ENCODE measurements around the gene IFRD2. TPM values are rescaled to one million over a fixed set of nuclear protein-coding genes. Genes with fewer than 3 reads are reported as not detected.
A peak's percentile ranks its signal among the peaks of the same experiment; 100 is the strongest.

The IFRD2 gene
- total and polyA plus RNA-seq, 2 of the 13 experiments (the other 11 are each of a cell fraction or from before 2014, with no cell fraction given), result 32.8 to 96.1 TPM

DNA sequence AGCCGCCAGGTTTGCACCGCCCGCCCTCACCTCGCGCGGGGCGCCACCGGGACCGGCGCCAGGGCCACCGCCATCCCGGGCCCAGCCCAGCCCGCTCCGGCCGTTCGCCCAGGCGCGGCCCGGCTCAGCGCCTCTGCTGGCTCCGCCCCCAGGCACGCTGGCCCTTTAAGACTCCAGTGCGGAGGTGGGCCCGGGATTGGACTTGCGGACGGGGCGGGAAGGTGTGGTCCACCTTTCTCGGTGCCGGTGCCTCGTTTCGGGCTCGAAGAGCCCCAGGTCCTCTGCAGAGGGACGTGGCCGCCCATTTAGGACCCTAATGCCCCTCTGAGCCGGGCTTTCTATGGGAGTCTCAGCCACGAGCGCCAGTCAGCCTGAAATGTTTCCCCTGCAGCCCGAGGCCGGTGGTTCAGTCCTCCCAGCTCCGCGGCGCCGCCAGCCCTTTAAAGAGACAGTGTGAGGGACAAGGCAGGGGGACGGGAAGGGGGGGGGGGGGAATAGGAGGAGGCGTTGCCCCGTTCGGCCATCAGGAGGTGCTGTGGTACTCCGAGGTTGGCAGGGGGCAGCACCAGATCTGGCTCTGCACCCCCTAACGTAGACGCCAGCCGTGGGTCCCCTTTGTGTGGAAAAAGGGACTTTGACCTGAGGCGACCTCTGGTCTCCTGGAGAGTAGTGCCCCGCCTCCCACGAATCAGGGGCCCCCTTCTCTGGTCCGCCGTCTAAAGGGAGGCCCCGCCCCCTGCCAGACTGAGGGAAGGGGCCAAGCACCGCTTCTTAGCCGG is 29.3 kb upstream of the IFRD2 start (continued):
- TF ChIP-seq, protein P1, sequence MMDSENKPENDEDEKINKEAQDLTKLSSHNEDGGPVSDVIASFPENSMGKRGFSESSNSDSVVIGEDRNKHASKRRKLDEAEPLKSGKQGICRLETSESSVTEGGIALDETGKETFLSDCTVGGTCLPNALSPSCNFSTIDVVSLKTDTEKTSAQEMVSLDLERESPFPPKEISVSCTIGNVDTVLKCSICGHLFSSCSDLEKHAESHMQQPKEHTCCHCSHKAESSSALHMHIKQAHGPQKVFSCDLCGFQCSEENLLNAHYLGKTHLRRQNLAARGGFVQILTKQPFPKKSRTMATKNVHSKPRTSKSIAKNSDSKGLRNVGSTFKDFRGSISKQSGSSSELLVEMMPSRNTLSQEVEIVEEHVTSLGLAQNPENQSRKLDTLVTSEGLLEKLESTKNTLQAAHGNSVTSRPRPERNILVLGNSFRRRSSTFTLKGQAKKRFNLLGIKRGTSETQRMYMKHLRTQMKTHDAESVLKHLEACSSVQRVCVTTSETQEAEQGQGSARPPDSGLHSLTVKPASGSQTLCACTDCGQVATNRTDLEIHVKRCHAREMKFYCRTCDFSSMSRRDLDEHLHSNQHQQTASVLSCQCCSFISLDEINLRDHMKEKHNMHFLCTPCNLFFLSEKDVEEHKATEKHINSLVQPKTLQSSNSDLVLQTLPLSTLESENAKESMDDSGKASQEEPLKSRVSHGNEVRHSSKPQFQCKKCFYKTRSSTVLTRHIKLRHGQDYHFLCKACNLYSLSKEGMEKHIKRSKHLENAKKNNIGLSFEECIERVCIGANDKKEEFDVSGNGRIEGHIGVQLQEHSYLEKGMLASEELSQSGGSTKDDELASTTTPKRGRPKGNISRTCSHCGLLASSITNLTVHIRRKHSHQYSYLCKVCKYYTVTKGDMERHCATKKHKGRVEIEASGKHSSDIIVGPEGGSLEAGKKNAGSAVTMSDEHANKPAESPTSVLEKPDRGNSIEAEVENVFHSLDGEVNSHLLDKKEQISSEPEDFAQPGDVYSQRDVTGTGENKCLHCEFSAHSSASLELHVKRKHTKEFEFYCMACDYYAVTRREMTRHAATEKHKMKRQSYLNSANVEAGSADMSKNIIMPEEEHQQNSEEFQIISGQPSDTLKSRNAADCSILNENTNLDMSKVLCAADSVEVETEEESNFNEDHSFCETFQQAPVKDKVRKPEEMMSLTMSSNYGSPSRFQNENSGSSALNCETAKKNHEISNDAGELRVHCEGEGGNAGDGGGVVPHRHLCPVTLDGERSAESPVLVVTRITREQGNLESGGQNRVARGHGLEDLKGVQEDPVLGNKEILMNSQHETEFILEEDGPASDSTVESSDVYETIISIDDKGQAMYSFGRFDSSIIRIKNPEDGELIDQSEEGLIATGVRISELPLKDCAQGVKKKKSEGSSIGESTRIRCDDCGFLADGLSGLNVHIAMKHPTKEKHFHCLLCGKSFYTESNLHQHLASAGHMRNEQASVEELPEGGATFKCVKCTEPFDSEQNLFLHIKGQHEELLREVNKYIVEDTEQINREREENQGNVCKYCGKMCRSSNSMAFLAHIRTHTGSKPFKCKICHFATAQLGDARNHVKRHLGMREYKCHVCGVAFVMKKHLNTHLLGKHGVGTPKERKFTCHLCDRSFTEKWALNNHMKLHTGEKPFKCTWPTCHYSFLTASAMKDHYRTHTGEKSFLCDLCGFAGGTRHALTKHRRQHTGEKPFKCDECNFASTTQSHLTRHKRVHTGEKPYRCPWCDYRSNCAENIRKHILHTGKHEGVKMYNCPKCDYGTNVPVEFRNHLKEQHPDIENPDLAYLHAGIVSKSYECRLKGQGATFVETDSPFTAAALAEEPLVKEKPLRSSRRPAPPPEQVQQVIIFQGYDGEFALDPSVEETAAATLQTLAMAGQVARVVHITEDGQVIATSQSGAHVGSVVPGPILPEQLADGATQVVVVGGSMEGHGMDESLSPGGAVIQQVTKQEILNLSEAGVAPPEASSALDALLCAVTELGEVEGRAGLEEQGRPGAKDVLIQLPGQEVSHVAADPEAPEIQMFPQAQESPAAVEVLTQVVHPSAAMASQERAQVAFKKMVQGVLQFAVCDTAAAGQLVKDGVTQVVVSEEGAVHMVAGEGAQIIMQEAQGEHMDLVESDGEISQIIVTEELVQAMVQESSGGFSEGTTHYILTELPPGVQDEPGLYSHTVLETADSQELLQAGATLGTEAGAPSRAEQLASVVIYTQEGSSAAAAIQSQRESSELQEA (CRISPR knock-in tag; IDR thresholded peaks at IDR 0.05; ENCODE audit: not compliant biosample characterization), result no peak
- TF ChIP-seq ZNF615 (CRISPR knock-in tag; IDR thresholded peaks at IDR 0.05; ENCODE audit: borderline replicate concordance) (peak; percentile 73; the same call in 1 of the 2 replicates), TBP (CRISPR knock-in tag; IDR thresholded peaks at IDR 0.05) (no peak), TARDBP (CRISPR knock-in tag; IDR thresholded peaks at IDR 0.05) (no peak; the same call in 1 of the 2 replicates), ATF7 (IDR thresholded peaks at IDR 0.05) (peak; percentile 81), ATF7 (CRISPR knock-in tag; IDR thresholded peaks at IDR 0.05) (no peak), ONECUT2 (CRISPR knock-in tag; IDR thresholded peaks at IDR 0.05) (no peak), PRMT3 (CRISPR knock-in tag; IDR thresholded peaks at IDR 0.05; ENCODE audit: borderline replicate concordance, low read depth) (no peak), POLR2G (IDR thresholded peaks at IDR 0.05; ENCODE audit: low read depth, low read length) (peak; percentile 68), ATF1 (CRISPR knock-in tag; IDR thresholded peaks at IDR 0.05) (no peak)
- TF ChIP-seq, protein P2, sequence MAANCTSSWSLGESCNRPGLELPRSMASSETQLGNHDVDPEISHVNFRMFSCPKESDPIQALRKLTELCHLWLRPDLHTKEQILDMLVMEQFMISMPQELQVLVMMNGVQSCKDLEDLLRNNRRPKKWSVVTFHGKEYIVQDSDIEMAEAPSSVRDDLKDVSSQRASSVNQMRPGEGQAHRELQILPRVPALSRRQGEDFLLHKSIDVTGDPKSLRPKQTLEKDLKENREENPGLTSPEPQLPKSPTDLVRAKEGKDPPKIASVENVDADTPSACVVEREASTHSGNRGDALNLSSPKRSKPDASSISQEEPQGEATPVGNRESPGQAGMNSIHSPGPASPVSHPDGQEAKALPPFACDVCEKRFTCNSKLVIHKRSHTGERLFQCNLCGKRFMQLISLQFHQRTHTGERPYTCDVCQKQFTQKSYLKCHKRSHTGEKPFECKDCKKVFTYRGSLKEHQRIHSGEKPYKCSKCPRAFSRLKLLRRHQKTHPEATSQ (CRISPR knock-in tag; IDR thresholded peaks at IDR 0.05; ENCODE audit: borderline replicate concordance), result no peak
- TF ChIP-seq, protein P3, sequence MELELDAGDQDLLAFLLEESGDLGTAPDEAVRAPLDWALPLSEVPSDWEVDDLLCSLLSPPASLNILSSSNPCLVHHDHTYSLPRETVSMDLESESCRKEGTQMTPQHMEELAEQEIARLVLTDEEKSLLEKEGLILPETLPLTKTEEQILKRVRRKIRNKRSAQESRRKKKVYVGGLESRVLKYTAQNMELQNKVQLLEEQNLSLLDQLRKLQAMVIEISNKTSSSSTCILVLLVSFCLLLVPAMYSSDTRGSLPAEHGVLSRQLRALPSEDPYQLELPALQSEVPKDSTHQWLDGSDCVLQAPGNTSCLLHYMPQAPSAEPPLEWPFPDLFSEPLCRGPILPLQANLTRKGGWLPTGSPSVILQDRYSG (CRISPR knock-in tag; IDR thresholded peaks at IDR 0.05), result peak; percentile 61; the same call in 1 of the 2 replicates
- TF ChIP-seq, protein P4, sequence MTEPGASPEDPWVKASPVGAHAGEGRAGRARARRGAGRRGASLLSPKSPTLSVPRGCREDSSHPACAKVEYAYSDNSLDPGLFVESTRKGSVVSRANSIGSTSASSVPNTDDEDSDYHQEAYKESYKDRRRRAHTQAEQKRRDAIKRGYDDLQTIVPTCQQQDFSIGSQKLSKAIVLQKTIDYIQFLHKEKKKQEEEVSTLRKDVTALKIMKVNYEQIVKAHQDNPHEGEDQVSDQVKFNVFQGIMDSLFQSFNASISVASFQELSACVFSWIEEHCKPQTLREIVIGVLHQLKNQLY (CRISPR knock-in tag; IDR thresholded peaks at IDR 0.05), result no peak
- TF ChIP-seq, protein P5, sequence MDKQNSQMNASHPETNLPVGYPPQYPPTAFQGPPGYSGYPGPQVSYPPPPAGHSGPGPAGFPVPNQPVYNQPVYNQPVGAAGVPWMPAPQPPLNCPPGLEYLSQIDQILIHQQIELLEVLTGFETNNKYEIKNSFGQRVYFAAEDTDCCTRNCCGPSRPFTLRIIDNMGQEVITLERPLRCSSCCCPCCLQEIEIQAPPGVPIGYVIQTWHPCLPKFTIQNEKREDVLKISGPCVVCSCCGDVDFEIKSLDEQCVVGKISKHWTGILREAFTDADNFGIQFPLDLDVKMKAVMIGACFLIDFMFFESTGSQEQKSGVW (CRISPR knock-in tag; IDR thresholded peaks at IDR 0.05; ENCODE audit: borderline replicate concordance), result no peak

All from HepG2 (cell line).